DOHH2 (cell line): ENCODE data around the gene MAPK13.
A peak's percentile ranks its signal among the peaks of the same experiment; 100 is the strongest.

Experiments used
- H3F3A ChIP-seq: fragments of 200-600 bp; sonication (generic), shearing (Covaris generic); 2 replicates; pipeline ENCODE4 v1.6.0; 2016; ENCODE audit warnings: antibody characterized with exemption, mild to moderate bottlenecking; ENCODE audit not compliant: control insufficient read depth, insufficient read depth
- H3K27ac ChIP-seq: fragments of 200-600 bp; sonication (generic); 2 replicates; pipeline ENCODE4 v1.5.1; 2014; ENCODE audit warnings: low read depth, mild to moderate bottlenecking, low read length, moderate library complexity
- H3K27me3 ChIP-seq: fragments of 200-600 bp; sonication (generic); 2 replicates; pipeline ENCODE4 v1.6.1; 2014; ENCODE audit warnings: mild to moderate bottlenecking, low read length, mixed read lengths; ENCODE audit not compliant: control insufficient read depth
- H3K36me3 ChIP-seq: fragments of 200-600 bp; sonication (generic); 2 replicates; pipeline ENCODE4 v1.6.1; 2014; ENCODE audit warnings: mild to moderate bottlenecking, low read length, moderate library complexity, mixed read lengths; ENCODE audit not compliant: control insufficient read depth
- H3K4me1 ChIP-seq: fragments of 200-600 bp; sonication (generic); 2 replicates; pipeline ENCODE4 v1.6.1; 2014; ENCODE audit warnings: mild to moderate bottlenecking, low read length, mixed read lengths; ENCODE audit not compliant: control insufficient read depth
- H3K4me2 ChIP-seq: fragments of 200-600 bp; sonication (generic); 2 replicates; pipeline ENCODE4 v1.6.0; 2014; ENCODE audit warnings: mild to moderate bottlenecking, low read length, moderate library complexity
- H3K4me3 ChIP-seq: fragments of 200-600 bp; sonication (generic); 2 replicates; pipeline ENCODE4 v1.5.1; 2014; ENCODE audit warnings: mild to moderate bottlenecking, low read length, mixed read lengths
- H3K79me2 ChIP-seq: fragments of 200-600 bp; sonication (generic); 2 replicates; pipeline ENCODE4 v1.6.1; 2014; ENCODE audit warnings: mild to moderate bottlenecking, low read length, mixed read lengths; ENCODE audit not compliant: control insufficient read depth
- H3K9me2 ChIP-seq: fragments of 200-600 bp; sonication (generic); replicated peaks from 2 replicates; pipeline ENCODE4 v1.6.1; 2014; ENCODE audit warnings: mild to moderate bottlenecking, low read length, mixed read lengths; ENCODE audit not compliant: control insufficient read depth
- H3K9me3 ChIP-seq: fragments of 200-600 bp; sonication (generic); 2 replicates; pipeline ENCODE4 v1.6.1; 2014; ENCODE audit warnings: antibody characterized with exemption, low read length, mixed read lengths; ENCODE audit not compliant: control insufficient read depth, insufficient read depth
- H4K20me1 ChIP-seq: fragments of 200-600 bp; sonication (generic); 2 replicates; pipeline ENCODE4 v1.6.0; 2014; ENCODE audit warnings: low read depth, mild to moderate bottlenecking, antibody characterized with exemption, low read length, moderate library complexity; ENCODE audit not compliant: control insufficient read depth, insufficient read depth
- CTCF ChIP-seq: fragments of 200-600 bp; sonication (generic); IDR thresholded peaks from one replicate; pipeline ENCODE4 v1.5.1; 2014; ENCODE audit warnings: antibody characterized with exemption, mild to moderate bottlenecking, low read depth, low read length; ENCODE audit not compliant: poor library complexity, severe bottlenecking
- EZH2phosphoT487 ChIP-seq: fragments of 200-600 bp; sonication (generic); IDR thresholded peaks from 2 replicates; pipeline ENCODE4 v1.6.1; 2017; ENCODE audit warnings: borderline replicate concordance, mild to moderate bottlenecking, antibody characterized with exemption, low read length, moderate library complexity, mixed read lengths

MAPK13 gene

GRCh38 chr6:36113049-36113448, 17.3 kb upstream of the MAPK13 start:
- Histone ChIP-seq H3K27ac (peak overlapping the region; percentile 90), H3K27me3 (no peaks in the 10 kb centered on the region), H3K9me3 (no peaks in the 10 kb centered on the region), H3K4me2 (peak overlapping the region; percentile 81), H3K9me2 (no peaks in the 10 kb centered on the region), H3K36me3 (peaks cover 15% of the 10 kb centered on the region), H3K4me1 (peaks cover 100% of the 10 kb centered on the region), H3K4me3 (peak overlapping the region; percentile 44), H4K20me1 (no peaks in the 10 kb centered on the region), H3F3A (peaks cover 58% of the 10 kb centered on the region), H3K79me2 (no peaks in the 10 kb centered on the region)
- TF ChIP-seq EZH2phosphoT487 (no peak), CTCF (no peak)

- peaks cover 100% of the 10 kb centered on the region for H3K4me1 ChIP-seq
- H3K9me2 ChIP-seq, result no peaks in the 10 kb centered on the region
- H3K27ac ChIP-seq, result peak overlapping the region; percentile 90
- H3K4me3 ChIP-seq, result peak overlapping the region; percentile 44
- H3K36me3 ChIP-seq, result peaks cover 8% of the 10 kb centered on the region
- H3K79me2 ChIP-seq, result no peaks in the 10 kb centered on the region
- H3K9me3 ChIP-seq, result no peaks in the 10 kb centered on the region
- H3K27me3 ChIP-seq, result no peaks in the 10 kb centered on the region
- TF ChIP-seq EZH2phosphoT487 (no peak), CTCF (no peak)
- H3F3A ChIP-seq, result peaks cover 56% of the 10 kb centered on the region
- peak overlapping the region; percentile 81 for H3K4me2 ChIP-seq
- no peaks in the 10 kb centered on the region for H4K20me1 ChIP-seq
Measured at GRCh38 chr6:36113703-36114102, 16.6 kb upstream of the MAPK13 start.

- Histone ChIP-seq H3K27ac (peak overlapping the region; percentile 90), H3K27me3 (no peaks in the 10 kb centered on the region), H3K4me3 (peak overlapping the region; percentile 59), H3F3A (peaks cover 46% of the 10 kb centered on the region), H3K9me2 (no peaks in the 10 kb centered on the region), H4K20me1 (no peaks in the 10 kb centered on the region), H3K4me1 (peaks cover 100% of the 10 kb centered on the region), H3K4me2 (peak overlapping the region; percentile 81), H3K9me3 (no peaks in the 10 kb centered on the region), H3K36me3 (peaks cover 7% of the 10 kb centered on the region), H3K79me2 (no peaks in the 10 kb centered on the region)
- no peak for TF ChIP-seq EZH2phosphoT487
- no peak for TF ChIP-seq CTCF
Measured at GRCh38 chr6:36114798-36115408, 15.4 kb upstream of the MAPK13 start.
